GM10248 (cell line): ENCODE measurements around the gene PNKP.

Experiments
- CTCF ChIA-PET: fragments of 300-600 bp; sonication (Branson Sonifier 250); formaldehyde crosslinking; extraction: SDS; loops from one replicate; lab custom pipeline; 2021; ENCODE audit warnings: antibody characterized with exemption; lab: Yijun Ruan, JAX
- POLR2A ChIA-PET: fragments of 350-650 bp; sonication (Branson Sonifier 250); formaldehyde crosslinking; extraction: SDS; loops from one replicate; lab custom pipeline; 2020; ENCODE audit warnings: antibody characterized with exemption; lab: Yijun Ruan, JAX
- DNase-seq: peaks from one replicate; pipeline ENCODE4 v3.0.0; 2012; ENCODE audit errors: extremely low spot score
- CTCF ChIP-seq: IDR thresholded peaks from 2 replicates; pipeline ENCODE4 v1.5.1; 2012; ENCODE audit warnings: mild to moderate bottlenecking, low read depth; ENCODE audit errors: extremely low read depth, missing control alignments, control extremely low read depth

PNKP gene

GRCh38 chr19:49861541-49862378, 5.6 kb downstream of the PNKP start:
- TF ChIP-seq CTCF: no peak
- DNase-seq: no peak
- ChIA-PET CTCF (interaction anchor here (0.9 kb wide), 1 partner anchor 11 kb away, joined by 3 read pairs; the partner anchor contains the start of gene PTOV1), POLR2A (interaction anchor here (0.5 kb wide), 1 partner anchor 16 kb away, joined by 3 read pairs; the partner anchor contains the start of genes AKT1S1 and TBC1D17)

GRCh38 chr19:49861107-49861506, 6.3 kb downstream of the PNKP start:
- no peak for TF ChIP-seq CTCF
- POLR2A ChIA-PET: no interaction called here

GRCh38 chr19:49860336-49861102, 6.9 kb downstream of the PNKP start:
- ChIA-PET POLR2A (no interaction called here), CTCF (no interaction called here)
- DNase-seq: no peak
- TF ChIP-seq CTCF: no peak

More at GRCh38 chr19:49861107-49861506, 6.3 kb downstream of the PNKP start:
- no peak for DNase-seq
- CTCF ChIA-PET: no interaction called here

- no peak for TF ChIP-seq CTCF
- CTCF ChIA-PET: no interaction called here
- POLR2A ChIA-PET: no interaction called here
- DNase-seq: no peak
Observed at GRCh38 chr19:49859682-49860335, 7.6 kb downstream of the PNKP start.

DNA sequence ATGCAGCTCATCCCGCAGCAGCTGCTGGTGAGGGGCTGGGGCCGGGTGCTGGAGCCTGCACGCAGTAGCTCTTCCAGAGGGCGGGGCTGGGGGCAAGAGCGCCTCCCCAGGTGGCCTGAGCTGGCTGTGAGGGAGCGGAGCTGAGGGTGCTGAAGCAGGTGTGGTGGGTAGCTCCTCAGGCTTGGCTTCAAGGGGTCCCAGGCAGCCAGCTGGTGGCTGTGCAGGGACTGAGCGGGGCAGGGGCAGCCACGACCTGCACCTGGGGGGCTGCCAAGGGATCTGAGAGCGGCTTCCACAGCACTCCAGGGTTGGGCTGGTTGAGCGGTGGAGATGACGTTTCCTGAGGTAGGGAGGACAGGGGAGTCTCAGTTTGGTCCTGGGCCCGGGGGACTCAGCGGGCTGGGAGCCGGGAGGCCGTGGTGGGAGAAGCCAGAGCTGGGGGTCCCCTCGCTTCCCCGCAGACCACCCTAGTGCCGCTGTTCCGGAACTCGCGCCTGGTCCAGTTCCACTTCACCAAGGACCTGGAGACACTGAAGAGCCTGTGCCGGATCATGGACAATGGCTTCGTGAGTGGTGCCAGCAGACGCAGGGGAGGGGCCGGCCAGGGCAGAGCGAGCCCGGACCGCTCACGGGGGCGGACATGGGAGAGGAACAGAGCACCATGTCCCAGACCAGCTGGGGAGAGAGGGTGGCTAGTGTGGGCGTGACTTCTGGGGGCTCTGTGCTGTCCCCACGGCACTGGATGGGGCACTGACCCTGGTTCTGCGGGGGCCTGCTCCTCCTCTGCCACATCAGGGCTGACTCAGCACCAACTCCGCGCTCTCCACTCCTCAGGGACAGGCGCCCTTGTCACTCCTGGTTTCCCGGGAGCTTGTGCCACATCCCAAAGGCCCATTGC, 9.0 kb downstream of the PNKP start:
- ChIA-PET CTCF (interaction anchor here (1.2 kb wide), 1 partner anchor 9 kb away, joined by 4 read pairs; no protein-coding TSS in a partner anchor), POLR2A (interaction anchor here (1.4 kb wide), 1 partner anchor 11 kb away, joined by 3 read pairs; no protein-coding TSS in a partner anchor)
- DNase-seq: no peak
- no peak for TF ChIP-seq CTCF

GRCh38 chr19:49857838-49858087, 9.6 kb downstream of the PNKP start:
- no peak for TF ChIP-seq CTCF
- DNase-seq: no peak
- ChIA-PET CTCF (interaction anchor here (1.2 kb wide), 1 partner anchor 9 kb away, joined by 4 read pairs; no protein-coding TSS in a partner anchor), POLR2A (no interaction called here)
